Mucosa of descending colon (tissue), 3 donors: ENCODE data around the gene DNASE1. TPM values are rescaled to one million over a fixed set of nuclear protein-coding genes. Genes with fewer than 3 reads are reported as not detected.

Experiments used
- ATAC-seq: fragments of 200-7000 bp; cut with Tn5 transposase; one replicate; pipeline ENCODE4 v1.9.1; 2020; ENCODE audit warnings: mild to moderate bottlenecking, moderate library complexity
- DNase-seq, 3 donors: peaks; one replicate each; pipeline ENCODE4 v3.0.0-alpha.2; 2020
- H3K36me3 ChIP-seq: fragments of 200-600 bp; one replicate; pipeline ENCODE4 v1.8.0; 2021; ENCODE audit warnings: low read depth, mild to moderate bottlenecking
- H3K4me1 ChIP-seq: fragments of 200-600 bp; one replicate; pipeline ENCODE4 v1.8.0; 2021; ENCODE audit warnings: low read depth, mild to moderate bottlenecking
- H3K4me3 ChIP-seq: fragments of 200-600 bp; one replicate; pipeline ENCODE4 v1.8.0; 2021; ENCODE audit warnings: mild to moderate bottlenecking
- H3K9me3 ChIP-seq: fragments of 200-600 bp; one replicate; pipeline ENCODE4 v1.8.0; 2021; ENCODE audit warnings: mild to moderate bottlenecking
- CTCF ChIP-seq: fragments of 200-600 bp; IDR thresholded peaks from one replicate; pipeline ENCODE4 v1.8.0; 2022; ENCODE audit warnings: antibody characterized with exemption, mild to moderate bottlenecking
- intact Hi-C, 2 donors: fragments of 100-400 bp; cut with DNase I in 1 of 2; cut with micrococcal nuclease in 1 of 2; formaldehyde crosslinking; loops; one replicate each; pipeline versions ENCODE4 v1.11.0 to v1.11.1; 2022; cut with DNase I, micrococcal nuclease
- total RNA-seq, 3 donors: library from RNA; stranded (reverse); fragmentation: NEBNext Ultra II Directional in 2 of 3; extraction: Animal tissue kit (Norgen Biotek cat#: 25700) in 2 of 3; gene quantifications; one replicate each; pipeline versions ENCODE4 v1.2.1 to v1.2.4, GENCODE V29; 2021 to 2023
- donor health status: DM: no; HTN: no; CAD: no; lungs with moderate emphysema.
- donor health status: DM: no; HTN: no; CAD: no.
- donor health status: DM: no; HTN: yes; CAD: no.

The DNASE1 gene
- total RNA-seq, 3 donors from 2014 or later: 24.4 to 36.0 (median 27.0) TPM

- Histone ChIP-seq H3K36me3 (peaks cover 12% of the 10 kb centered on the region), H3K4me3 (no peak overlapping the region), H3K9me3 (no peaks in the 10 kb centered on the region), H3K4me1 (peaks cover 6% of the 10 kb centered on the region)
- intact Hi-C loops: no loop called here
- ATAC-seq (peak; percentile 42), DNase-seq (peak in 2 of 3 donors; percentile 15 to 62)
- TF ChIP-seq CTCF: no peak
Observed at GRCh38 chr16:3656491-3657468, 2.3 kb downstream of the DNASE1 start.

GRCh38 chr16:3659251-3659650, 4.8 kb downstream of the DNASE1 start:
- Histone ChIP-seq H3K9me3 (no peaks in the 10 kb centered on the region), H3K36me3 (peaks cover 12% of the 10 kb centered on the region), H3K4me3 (no peak overlapping the region), H3K4me1 (peaks cover under 1% of the 10 kb centered on the region)
- ATAC-seq: no peak
- no peak for DNase-seq
- no peak for TF ChIP-seq CTCF
- intact Hi-C loops: no loop called here

GRCh38 chr16:3661311-3661710, 6.8 kb downstream of the DNASE1 start:
- DNase-seq (peak in 2 of 3 donors; percentile 14 to 26), ATAC-seq (no peak)
- Histone ChIP-seq H3K36me3 (peaks cover 12% of the 10 kb centered on the region), H3K4me1 (no peaks in the 10 kb centered on the region), H3K9me3 (no peaks in the 10 kb centered on the region), H3K4me3 (no peak overlapping the region)
- no peak for TF ChIP-seq CTCF
- intact Hi-C loops: no loop called here

- ATAC-seq (no peak), DNase-seq (peak in 2 of 3 donors; percentile 12 to 42)
- H3K36me3 ChIP-seq: peaks cover 11% of the 10 kb centered on the region
- no peaks in the 10 kb centered on the region for H3K9me3 ChIP-seq
- no peaks in the 10 kb centered on the region for H3K4me1 ChIP-seq
- H3K4me3 ChIP-seq: no peak overlapping the region
- TF ChIP-seq CTCF: no peak
- intact Hi-C loops: no loop called here
Observed at GRCh38 chr16:3661922-3662321, 7.4 kb downstream of the DNASE1 start.

DNA sequence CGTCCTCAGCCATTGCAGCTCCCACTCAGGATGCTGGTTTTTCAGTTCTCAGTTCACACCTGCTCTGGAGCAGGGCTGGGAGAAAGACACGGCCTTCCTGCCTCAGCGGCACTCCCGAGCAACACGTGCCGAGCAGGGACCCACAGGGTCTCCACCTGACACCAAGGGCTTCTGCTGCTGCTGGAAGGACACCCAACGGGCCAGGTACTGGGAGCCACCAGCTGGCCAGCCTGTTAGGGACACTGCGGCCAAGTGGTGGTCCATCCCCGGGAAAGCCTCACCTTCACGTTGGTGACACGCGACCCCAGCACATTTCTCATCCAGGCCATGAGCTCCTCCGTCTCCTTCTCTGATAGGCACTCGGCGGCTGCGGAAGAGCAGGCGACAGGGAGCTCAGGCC, 8.1 kb downstream of the DNASE1 start:
- ATAC-seq (no peak), DNase-seq (peak in 2 of 3 donors; percentile 15 to 37)
- intact Hi-C loops: no loop called here
- Histone ChIP-seq H3K9me3 (no peaks in the 10 kb centered on the region), H3K4me1 (no peaks in the 10 kb centered on the region), H3K36me3 (peaks cover 4% of the 10 kb centered on the region), H3K4me3 (no peak overlapping the region)
- TF ChIP-seq CTCF: no peak
